Activated CD8-positive, alpha-beta T cell treated with anti-CD3 and anti-CD28 coated beads for 36 hours (primary cell): ENCODE results near the gene ZNF219. TPM values are rescaled to one million over a fixed set of nuclear protein-coding genes. Genes with fewer than 3 reads are reported as not detected.

ENCODE experiments used
- ATAC-seq: fragments of 200-7000 bp; cut with Tn5 transposase; one replicate; pipeline ENCODE4 v1.10.0; 2021; ENCODE audit warnings: mild to moderate bottlenecking, moderate library complexity
- CTCF ChIA-PET: fragments of 350-600 bp; sonication (Branson Sonifier 250); formaldehyde crosslinking; loops from one replicate; lab custom pipeline; 2021; ENCODE audit warnings: antibody characterized with exemption; lab: Charles Lee
- POLR2A ChIA-PET: fragments of 350-600 bp; sonication (Branson Sonifier 250); formaldehyde crosslinking; loops from one replicate; lab custom pipeline; 2021; ENCODE audit warnings: antibody characterized with exemption; lab: Charles Lee
- DNase-seq: peaks from one replicate; pipeline ENCODE4 v3.0.0-alpha.2; 2020
- H3K27ac Mint-ChIP-seq: one replicate; pipeline ENCODE4 v1.8.0; 2021; ENCODE audit warnings: mild to moderate bottlenecking, mixed read lengths
- H3K27me3 Mint-ChIP-seq: one replicate; pipeline ENCODE4 v1.8.0; 2021; ENCODE audit warnings: mixed read lengths
- H3K36me3 Mint-ChIP-seq: one replicate; pipeline ENCODE4 v1.8.0; 2021; ENCODE audit warnings: low read depth, mixed read lengths
- H3K4me1 Mint-ChIP-seq: one replicate; pipeline ENCODE4 v1.8.0; 2021; ENCODE audit warnings: low read depth, mixed read lengths
- H3K4me3 Mint-ChIP-seq: one replicate; pipeline ENCODE4 v1.8.0; 2021; ENCODE audit warnings: mild to moderate bottlenecking, moderate library complexity, mixed read lengths
- H3K9me3 Mint-ChIP-seq: one replicate; pipeline ENCODE4 v1.8.0; 2021; ENCODE audit warnings: mixed read lengths
- CTCF ChIP-seq: fragments of 200-600 bp; IDR thresholded peaks from one replicate; pipeline ENCODE4 v1.8.0; 2022; ENCODE audit warnings: antibody characterized with exemption, mild to moderate bottlenecking
- intact Hi-C: fragments of 100-400 bp; cut with micrococcal nuclease; formaldehyde crosslinking; loops from one replicate; pipeline ENCODE4 v1.10.0; 2022
- total RNA-seq, 2 experiments: library from RNA; stranded (reverse); gene quantifications; one replicate each; pipeline ENCODE4 v1.2.3, GENCODE V29; 2021

Gene ZNF219
- total RNA-seq = 1 to 10 TPM; 7.2 to 8.2 TPM

- Mint-ChIP-seq H3K27ac (peak within 1 kb of the TSS; percentile 71), H3K36me3 (peaks cover under 1% of the 10 kb centered on the region), H3K4me3 (peak within 1 kb of the TSS; percentile 80), H3K9me3 (no peaks in the 10 kb centered on the region), H3K4me1 (peaks cover 28% of the 10 kb centered on the region), H3K27me3 (no peaks in the 10 kb centered on the region)
- DNase-seq = peak; percentile 34
- TF ChIP-seq CTCF = no peak
- peak; percentile 37 for ATAC-seq
- ChIA-PET CTCF (interaction anchor here (1.2 to 7.8 kb wide), 7 partner anchors 11 to 81 kb away, joined by 3 to 224 read pairs (median 8); partner anchors contain the start of genes ARHGEF40 and NDRG2), POLR2A (interaction anchor here (1.0 to 1.3 kb wide), 2 partner anchors 31 to 83 kb away, joined by 3 to 4 read pairs; no protein-coding TSS in a partner anchor)
- intact Hi-C loops = no loop called here
Observed at GRCh38 chr14:21098076-21098891, at the start of gene ZNF219. Gene ZNF219 (minus strand): TSS chr14:21098655. CDS start chr14:21093591, 5,064 bp downstream.

GRCh38 chr14:21145437-21145836 is 47.0 kb upstream of the ZNF219 start:
- DNase-seq (no peak), ATAC-seq (no peak)
- Mint-ChIP-seq H3K27ac (no peak overlapping the region), H3K4me3 (no peak overlapping the region), H3K9me3 (peaks cover 13% of the 10 kb centered on the region), H3K36me3 (peaks cover 2% of the 10 kb centered on the region), H3K27me3 (peaks cover 9% of the 10 kb centered on the region), H3K4me1 (no peaks in the 10 kb centered on the region)
- POLR2A ChIA-PET = no interaction called here
- CTCF ChIA-PET = no interaction called here
- intact Hi-C loops = no loop called here
- TF ChIP-seq CTCF = no peak

GRCh38 chr14:21142357-21142756 is 43.9 kb upstream of the ZNF219 start:
- Mint-ChIP-seq H3K27me3 (peaks cover 9% of the 10 kb centered on the region), H3K27ac (no peak overlapping the region), H3K4me1 (no peaks in the 10 kb centered on the region), H3K9me3 (peaks cover 13% of the 10 kb centered on the region), H3K36me3 (peaks cover 2% of the 10 kb centered on the region), H3K4me3 (no peak overlapping the region)
- DNase-seq = no peak
- intact Hi-C loops = no loop called here
- ATAC-seq = no peak
- POLR2A ChIA-PET = no interaction called here
- no peak for TF ChIP-seq CTCF
- CTCF ChIA-PET = no interaction called here

GRCh38 chr14:21136024-21136423 is 37.6 kb upstream of the ZNF219 start:
- no peak for DNase-seq
- intact Hi-C loops = no loop called here
- POLR2A ChIA-PET = interaction anchor here (0.6 kb wide), 1 partner anchor 454 kb away, joined by 3 read pairs; no protein-coding TSS in a partner anchor
- Mint-ChIP-seq H3K27ac (no peak overlapping the region), H3K4me1 (no peaks in the 10 kb centered on the region), H3K27me3 (no peaks in the 10 kb centered on the region), H3K9me3 (no peaks in the 10 kb centered on the region), H3K4me3 (no peak overlapping the region), H3K36me3 (no peaks in the 10 kb centered on the region)
- TF ChIP-seq CTCF = peak; percentile 85
- CTCF ChIA-PET = interaction anchor here (0.7 to 4.8 kb wide), 18 partner anchors 9 to 139 kb away, joined by 3 to 25 read pairs (median 4); no protein-coding TSS in a partner anchor
- ATAC-seq = no peak

GRCh38 chr14:21133901-21134300 is 35.4 kb upstream of the ZNF219 start:
- Mint-ChIP-seq H3K36me3 (no peaks in the 10 kb centered on the region), H3K4me1 (no peaks in the 10 kb centered on the region), H3K27me3 (no peaks in the 10 kb centered on the region), H3K27ac (no peak overlapping the region), H3K9me3 (no peaks in the 10 kb centered on the region), H3K4me3 (no peak overlapping the region)
- ChIA-PET POLR2A (no interaction called here), CTCF (no interaction called here)
- intact Hi-C loops = no loop called here
- no peak for DNase-seq
- no peak for TF ChIP-seq CTCF
- ATAC-seq = no peak
